Pons (tissue), 1 donor: ENCODE data around the gene SNX2.
"Not testable (repeated sequence)": the region's sequence is repeated elsewhere in the genome, so short reads cannot be mapped to it uniquely, and the experiment has no call there.

Source experiments
- DNase-seq: peaks from one replicate; pipeline ENCODE4 v3.0.0-alpha.2; 2016; ENCODE audit warnings: low spot score

Gene SNX2

DNA sequence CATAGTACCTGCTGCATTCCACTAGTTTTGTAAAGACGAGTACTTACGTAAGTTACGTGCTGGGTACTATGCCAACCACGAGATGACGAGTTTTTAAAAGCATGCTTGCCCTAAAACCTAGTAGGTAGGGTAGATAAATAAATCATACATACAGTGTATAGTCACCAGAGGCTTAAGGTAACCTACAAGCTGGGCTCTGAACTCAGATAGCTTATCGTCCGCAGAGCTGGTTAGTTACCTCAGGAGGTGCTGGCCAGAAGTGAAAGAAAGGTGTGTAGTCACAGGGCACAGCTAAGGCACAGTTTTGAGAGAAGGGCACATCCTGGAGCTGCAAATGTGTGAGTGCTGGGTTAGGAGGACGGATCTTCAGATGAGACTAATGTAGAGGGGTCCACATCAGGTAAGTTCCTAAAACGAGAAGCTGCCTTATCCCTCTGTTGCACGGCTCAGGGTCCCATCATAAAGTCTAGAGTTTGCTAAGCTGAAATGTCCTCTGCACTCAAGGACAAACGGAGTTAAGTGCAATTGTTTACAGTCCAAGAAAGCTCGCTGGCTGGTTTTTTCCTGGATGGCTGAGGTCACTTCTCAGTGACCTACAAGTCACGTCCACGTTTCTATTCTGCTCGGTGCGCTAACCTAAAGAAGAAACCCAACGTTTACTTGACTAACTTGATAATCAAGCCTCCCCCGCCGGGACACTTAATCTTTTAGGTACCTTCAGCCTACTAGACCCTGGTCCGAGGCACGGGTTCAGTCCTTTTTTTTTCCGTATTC lies 69.4 kb downstream of the SNX2 start:
- DNase-seq: peak; percentile 45

- DNase-seq: no peak
These were observed 70.0 kb downstream of the SNX2 start for GRCh38 chr5:122844910-122845228.

GRCh38 chr5:122845229-122846050 lies 70.6 kb downstream of the SNX2 start, which contains the start of gene SNX24:
SNX24 (plus strand) TSS chr5:122845613; CDS start chr5:122845634, 21 bp downstream.
- peak; percentile 65 for DNase-seq

DNA sequence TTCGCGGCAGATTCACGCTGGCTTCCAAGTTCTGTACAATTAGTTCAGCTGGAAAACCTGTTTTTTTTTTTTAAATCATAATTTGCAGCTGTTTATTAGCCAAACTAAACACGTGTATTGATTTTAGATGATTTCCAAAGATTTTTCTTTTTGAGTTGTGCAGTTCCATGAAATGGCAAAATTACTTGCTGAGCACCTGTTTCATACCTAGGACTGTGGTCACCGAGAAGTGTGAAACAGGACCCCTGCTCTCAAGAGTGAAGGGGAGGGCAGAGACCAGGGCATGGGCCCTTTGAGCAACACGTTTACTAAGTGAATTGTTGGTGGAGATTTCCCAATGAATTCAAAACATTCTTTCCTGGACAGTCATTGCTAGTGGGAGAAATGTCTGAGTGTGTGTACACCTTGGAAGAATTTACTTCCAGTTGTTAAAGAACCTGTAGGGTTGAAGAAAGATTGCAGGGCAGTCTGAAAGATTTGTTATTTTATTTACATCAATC lies 71.2 kb downstream of the SNX2 start:
- DNase-seq: peak; percentile 38

DNA sequence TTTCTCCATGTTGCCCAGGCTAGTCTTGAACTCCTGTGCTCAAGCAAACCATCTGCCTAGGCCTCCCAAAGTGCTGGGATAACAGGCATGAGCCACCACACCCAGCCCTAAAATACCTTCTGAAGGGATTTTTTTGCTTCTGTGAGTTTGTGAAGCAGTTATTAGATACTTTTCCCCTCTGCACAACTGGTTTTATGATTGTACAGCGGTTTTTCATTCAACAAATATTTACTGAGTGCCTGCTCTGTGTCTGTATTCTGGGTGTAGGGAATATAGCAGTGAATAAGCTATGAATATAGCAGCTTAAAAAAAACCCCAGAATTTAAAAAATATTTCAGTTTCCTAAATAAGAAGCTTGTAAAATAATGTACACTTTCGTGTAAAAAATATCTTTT lies 72.8 kb downstream of the SNX2 start:
- no peak for DNase-seq

DNA sequence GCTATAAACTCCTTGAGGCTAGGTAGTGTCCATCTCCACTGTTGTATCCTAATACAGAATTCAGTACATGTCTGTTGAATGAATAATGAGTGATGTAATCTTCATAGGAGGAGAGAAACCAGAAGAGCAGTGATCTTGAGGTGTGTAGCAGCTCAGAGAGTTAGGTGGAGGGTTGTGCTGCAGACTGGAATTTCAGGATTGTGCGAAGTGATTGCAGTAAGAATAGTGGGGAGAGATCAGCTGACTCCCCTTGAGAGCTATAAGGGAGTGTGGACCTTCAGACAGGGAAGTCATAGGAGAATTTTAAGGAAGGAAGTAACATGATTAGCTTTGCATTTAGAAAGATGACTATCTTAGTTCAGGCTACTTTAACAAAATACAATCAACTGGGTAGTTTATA lies 74.9 kb downstream of the SNX2 start:
- DNase-seq: peak; percentile 53

- DNase-seq: not testable (repeated sequence)
These were observed 82.7 kb downstream of the SNX2 start for GRCh38 chr5:122857538-122857937.

DNA sequence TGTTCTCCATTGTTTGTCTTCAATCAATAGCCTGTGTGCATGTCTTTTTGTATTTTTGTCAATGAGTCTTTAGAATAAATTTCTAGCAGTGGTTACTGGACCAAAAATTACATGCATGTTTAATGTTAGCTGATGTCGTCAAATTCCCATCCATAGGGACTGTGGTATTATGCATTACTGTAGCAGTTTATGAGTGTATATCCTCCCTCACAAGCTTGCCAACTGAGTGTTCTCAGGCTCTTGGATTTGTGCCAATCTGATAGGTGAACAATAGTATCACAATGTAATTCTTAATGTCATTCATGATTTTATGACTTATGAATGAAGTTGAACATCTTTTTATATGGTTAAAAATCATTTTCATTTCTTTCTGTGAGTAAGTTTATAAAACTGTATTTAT lies 83.6 kb downstream of the SNX2 start:
- no peak for DNase-seq

- DNase-seq: no peak
These were observed 88.4 kb downstream of the SNX2 start for GRCh38 chr5:122863240-122863639.

DNA sequence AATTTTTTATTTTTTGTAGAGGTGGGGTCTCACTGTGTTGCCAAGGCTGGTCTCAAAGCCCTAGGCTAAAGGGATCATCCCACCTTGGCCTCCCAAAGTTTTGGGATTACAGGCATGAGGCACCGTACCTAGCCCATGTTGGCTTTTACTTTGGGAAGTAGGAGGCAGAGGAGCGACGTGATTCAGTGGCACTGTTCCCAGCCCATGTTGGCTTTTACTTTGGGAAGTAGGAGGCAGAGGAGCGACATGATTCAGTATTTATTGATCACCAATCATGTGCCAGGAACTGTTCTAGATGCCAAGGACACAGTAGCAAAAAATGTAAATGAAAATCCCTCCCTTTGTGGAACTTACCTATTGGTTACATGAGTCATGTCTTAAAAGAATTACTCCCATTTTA lies 88.8 kb downstream of the SNX2 start:
- DNase-seq: no peak

DNA sequence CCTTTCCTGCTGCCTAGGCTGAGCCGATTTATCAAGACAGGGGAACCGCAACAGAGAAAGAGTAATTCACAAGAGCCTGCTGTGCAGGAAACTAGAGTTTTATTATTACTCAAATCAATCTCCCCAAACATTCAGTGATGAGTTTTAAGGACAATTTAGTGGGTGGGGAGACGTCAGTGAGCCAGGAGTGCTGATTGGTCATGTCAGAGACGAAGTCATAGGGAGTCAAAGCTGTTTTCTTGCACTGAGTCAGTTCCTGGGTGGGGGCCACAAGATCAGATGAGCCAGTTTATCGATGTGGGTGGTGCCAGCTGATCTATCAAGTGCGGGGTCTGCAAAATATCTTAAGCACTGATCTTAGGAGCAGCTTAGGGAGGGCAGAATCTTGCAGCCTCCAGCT lies 89.5 kb downstream of the SNX2 start:
- no peak for DNase-seq

GRCh38 chr5:122864842-122865241 lies 90.0 kb downstream of the SNX2 start:
- no peak for DNase-seq

GRCh38 chr5:122870219-122870856 lies 95.5 kb downstream of the SNX2 start:
- DNase-seq: no peak

- DNase-seq: no peak
These were observed 96.8 kb downstream of the SNX2 start for GRCh38 chr5:122871661-122872060.

DNA sequence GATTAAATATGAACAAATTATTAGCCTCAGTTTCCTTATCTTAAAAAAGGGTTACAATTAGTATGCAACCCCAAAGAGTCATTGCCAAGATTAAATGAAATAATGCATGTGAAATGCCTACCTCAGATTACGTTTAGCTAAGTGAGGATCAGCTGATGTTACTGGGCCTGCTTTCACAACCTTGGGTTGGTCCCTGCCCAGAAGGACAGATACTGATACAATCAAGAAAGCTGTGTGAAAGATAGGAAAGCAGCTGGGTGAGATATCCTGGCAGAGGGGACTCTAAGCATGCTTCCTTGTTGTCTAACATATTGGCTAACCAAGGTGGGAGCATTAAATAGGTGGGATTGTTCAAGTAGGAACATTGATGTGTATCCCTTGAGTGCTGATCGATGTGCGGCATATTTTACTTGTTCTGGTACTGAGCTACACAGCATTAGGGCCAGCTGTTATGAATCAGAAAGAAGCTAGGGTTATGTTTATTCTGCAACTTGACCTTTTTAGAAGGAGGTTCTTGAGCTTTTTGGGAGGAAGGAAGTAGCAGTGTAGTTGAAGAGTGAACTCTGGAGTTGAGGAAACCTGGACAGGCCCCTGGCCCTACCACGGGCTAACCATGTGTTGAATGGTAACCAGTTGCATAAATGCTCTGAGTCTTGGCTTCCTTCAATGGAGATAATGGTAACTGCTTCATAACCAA lies 99.4 kb downstream of the SNX2 start:
- DNase-seq: no peak

GRCh38 chr5:122877518-122877917 lies 102.6 kb downstream of the SNX2 start:
- DNase-seq: peak; percentile 59

- DNase-seq: no peak
These were observed 104.2 kb downstream of the SNX2 start for GRCh38 chr5:122879076-122879475.
